Measurements from ENCODE around the gene SNX15.

Gene SNX15

GRCh38 chr11:65086809-65087208 lies 59.6 kb downstream of the SNX15 start:
- no peak for DNase-seq

GRCh38 chr11:65087216-65087615 lies 60.0 kb downstream of the SNX15 start:
- DNase-seq, result no peak

- no peak for DNase-seq
Measured at GRCh38 chr11:65087827-65088226, 60.6 kb downstream of the SNX15 start.

GRCh38 chr11:65089621-65090020 lies 62.4 kb downstream of the SNX15 start:
- DNase-seq, result no peak

Measured in DMS53 (cell line).